HuH-7 (cell line): ENCODE results near the gene IL10RA.
"Not testable (repeated sequence)": the region's sequence is repeated elsewhere in the genome, so short reads cannot be mapped to it uniquely, and the experiment has no call there.

Source experiments
- DNase-seq: peaks from one replicate; pipeline ENCODE4 v3.0.0; 2011; ENCODE audit warnings: low spot score

IL10RA gene

DNA sequence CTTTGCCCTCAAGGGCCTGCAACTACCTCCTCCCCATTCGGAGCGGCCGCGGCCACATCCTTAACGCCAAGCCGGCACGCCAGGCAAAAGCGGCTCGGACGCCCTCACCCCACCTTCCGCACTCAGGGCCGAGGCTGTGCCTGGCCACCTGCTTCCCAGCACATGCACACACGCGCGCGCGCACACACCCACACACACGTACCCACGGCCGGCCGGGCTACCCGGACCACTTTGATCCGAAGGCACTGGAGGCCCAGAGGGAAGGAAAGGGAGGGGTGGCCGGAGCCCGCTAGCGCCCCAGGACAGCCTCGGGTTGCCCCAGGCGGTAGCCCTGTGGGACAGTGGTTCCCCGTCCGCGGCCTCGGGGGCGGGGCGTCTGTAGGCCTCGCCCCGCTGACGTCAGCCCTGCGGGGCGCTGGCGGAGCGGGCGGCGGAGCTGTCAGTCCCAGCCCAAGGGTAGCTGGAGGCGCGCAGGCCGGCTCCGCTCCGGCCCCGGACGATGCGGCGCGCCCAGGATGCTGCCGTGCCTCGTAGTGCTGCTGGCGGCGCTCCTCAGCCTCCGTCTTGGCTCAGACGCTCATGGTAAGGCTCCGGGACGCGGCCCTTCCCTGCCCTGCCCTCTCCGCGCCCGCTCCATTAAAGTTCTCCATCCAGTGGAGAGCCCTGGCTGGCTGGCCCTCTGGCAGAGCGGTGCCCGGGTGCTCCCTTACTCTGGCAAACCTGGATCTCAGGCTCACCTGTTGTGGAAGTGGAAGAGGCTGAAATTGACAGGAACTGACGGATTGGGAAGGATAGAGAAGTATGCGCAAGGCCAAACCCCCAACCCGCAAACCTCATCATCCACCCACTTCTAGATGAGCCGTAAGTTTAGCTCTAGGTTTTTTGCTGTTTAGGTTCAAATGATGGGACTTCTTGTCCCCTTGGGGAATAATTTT, at the start of gene IL10RA:
Gene IL10RA (plus strand): TSS at position 442 of the 935 bp plus-strand sequence. CDS start 74 bp downstream, at position 516.
- DNase-seq, result no peak

DNA sequence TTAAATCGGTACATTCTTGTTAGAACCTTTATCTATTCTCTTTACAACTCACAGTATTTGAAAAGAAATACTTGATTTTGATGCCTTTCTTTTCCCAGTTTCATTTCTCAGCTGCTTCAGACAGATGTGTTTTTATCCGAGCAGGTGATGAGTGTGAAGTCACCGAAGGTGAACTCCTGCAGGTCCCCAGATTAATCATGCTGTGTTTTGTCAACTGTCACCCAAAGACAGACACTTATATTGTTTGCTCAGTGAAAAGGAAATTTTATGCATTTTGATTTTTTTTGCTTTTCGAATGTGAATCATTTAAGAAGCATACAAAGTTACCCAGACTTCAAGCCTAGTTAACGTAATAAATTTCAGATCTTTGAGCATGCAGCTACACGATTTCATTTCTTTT, 49.2 kb upstream of the IL10RA start:
- DNase-seq, result no peak

DNA sequence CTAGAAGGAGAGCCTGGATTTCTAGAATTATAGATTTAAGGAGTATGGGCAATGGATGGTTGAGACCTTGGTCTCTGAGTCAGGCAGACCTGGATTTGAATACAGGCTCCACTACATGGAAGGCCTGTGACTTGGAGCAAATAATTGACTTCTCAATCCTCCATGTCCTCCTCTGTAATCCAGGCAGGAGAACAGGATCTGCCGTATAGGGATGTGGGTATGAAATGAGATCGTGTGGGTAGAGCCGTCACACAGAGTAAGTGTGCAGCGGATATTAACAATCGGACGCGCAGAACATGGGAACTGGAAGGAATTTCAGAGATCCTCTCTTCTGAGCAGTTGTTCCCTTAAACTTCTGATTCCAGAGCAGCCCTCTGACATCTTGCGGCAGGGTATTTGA, 45.5 kb upstream of the IL10RA start:
- DNase-seq, result no peak

DNA sequence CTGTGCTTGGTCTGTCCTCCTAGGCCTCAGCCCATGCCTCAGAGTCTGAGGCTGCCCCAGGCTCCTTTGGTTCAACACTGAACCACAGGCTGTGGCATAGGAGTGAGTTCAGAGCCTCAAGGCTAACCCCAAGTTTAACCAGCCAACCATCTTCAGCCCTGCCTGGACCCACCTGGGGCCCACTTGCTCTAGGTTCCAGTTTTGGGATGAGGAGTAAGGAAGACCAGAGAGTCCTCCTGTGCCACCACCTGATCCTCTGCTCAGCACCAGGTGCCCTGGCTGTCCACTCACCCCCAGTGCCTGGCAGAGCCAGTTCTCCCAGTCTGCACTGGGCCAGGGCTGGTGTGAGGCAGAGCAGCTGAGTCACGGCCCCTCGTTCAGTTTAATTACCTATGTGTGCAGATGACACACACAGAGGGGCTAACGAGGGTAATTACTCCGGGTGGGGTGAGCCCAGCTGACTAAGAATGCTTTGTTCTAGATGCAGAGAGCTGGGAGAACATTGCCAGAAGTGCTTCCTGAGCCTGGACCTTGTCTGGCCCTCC, 45.0 kb upstream of the IL10RA start:
- DNase-seq, result no peak

DNA sequence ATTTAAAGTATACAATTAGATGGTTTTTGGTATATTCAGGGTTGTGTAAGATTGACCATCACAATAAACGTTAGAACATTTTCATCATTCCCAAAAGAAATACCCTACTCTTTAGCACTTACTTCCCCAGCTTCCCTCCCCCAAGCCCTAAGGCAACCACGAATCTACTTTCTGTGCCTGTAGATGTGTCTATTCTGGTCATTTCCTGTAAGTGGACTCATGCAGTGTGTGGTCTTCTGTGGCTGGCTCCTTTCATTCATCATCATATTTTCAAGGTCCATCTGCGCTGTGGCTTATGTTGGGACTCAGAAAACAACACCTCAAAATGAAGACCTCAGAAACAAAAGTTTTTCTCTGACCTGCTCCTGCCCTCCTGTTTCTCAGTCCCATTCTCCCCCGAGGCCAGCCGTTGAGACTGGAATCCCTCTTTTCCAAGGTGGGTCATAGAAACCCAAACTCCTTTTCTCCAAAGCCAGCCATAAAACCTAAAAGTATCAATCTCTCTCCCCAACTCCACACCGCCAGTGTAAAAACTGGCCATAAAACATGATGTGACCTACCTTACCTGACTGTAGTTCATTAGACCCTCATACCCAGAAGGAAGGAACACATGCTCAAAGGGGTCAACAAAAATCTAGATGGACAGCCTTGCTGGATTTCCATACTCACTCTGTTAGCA, 44.1 kb upstream of the IL10RA start:
- DNase-seq, result no peak

DNA sequence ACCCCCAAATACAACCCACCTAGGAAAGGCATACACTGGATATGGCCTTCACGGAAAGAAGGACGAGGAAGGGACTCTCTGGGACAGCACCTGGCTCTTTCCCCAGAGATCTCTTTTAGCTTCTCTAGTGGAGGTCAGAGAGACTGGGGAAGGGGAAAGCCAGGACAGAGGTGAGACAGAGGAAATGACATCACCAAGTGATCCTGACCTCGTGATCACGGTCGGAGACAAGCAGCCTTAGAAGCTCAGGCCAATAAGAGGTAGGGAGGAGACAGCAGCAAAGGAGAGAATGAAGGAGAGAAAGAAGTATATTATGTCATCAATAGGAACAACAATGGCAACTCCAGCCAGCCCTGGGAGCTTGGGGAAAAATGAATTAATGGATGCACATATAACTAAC, 41.6 kb upstream of the IL10RA start:
- DNase-seq, result no peak

DNA sequence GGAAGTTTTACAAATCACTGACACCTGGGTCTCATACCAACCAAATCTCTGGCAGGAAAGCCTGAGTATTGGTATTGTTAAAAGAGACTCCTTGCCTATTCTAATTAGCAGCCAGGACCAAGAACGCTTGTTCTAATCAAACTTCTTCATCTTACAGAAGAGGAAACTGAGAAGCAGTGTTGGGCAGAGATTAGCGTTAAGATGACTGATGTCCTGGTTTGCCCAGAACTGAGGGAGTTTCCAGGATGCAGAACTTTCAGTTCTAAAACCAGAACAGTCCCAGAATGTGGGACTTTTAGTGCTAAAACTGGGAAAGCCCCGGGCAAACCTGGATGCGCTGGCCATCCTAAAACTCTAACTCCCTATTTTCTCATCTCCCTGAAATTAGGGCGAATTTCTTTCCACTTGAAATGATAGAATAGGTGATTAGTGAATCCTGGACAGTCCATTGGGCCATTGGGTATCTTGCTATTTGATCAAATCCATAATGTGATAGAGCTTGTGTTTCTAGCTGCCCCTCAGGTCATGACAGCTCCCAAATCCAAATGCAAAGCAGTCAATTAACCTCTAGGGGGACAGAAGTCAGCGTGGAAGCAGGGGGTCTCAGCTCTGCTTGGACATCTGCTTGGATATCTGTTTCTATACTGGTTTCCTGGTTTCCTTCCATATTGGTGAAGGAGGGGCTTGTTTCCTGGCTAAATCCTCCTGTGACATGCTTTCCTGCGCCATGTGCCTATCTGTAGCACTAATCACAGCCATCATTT, 41.0 kb upstream of the IL10RA start:
- DNase-seq, result no peak

DNA sequence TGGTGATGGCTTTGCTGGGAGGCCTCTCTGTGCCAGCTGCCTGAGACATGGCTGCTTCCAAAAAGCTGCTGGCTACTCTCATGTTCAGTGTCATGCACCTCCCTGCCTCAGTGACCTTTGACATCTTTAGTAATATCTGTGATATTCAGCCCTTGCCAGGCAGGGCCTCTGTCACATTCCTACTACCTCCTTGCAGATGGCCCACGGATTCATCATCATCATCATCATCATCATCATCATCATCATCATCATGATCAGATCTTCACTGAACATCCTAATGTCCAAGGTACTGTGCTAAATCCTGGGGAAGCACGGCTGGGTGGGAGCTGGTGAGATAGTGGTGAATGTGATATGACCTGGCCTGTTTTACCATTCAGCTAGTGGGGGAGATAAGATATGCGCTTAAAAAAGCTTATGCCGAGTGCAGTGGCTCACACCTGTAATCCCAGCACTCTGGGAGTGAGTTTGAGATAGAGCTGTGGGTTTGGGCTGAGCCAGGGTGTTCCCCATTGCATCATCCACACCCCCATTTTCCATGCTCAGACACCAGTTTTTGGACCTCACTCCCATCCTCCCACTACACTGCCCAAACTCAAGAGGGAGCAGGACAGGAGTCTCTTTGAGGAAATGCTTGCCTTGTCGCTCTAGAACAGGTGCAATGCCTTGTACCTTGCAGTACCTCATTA, 39.9 kb upstream of the IL10RA start:
- DNase-seq, result no peak

DNA sequence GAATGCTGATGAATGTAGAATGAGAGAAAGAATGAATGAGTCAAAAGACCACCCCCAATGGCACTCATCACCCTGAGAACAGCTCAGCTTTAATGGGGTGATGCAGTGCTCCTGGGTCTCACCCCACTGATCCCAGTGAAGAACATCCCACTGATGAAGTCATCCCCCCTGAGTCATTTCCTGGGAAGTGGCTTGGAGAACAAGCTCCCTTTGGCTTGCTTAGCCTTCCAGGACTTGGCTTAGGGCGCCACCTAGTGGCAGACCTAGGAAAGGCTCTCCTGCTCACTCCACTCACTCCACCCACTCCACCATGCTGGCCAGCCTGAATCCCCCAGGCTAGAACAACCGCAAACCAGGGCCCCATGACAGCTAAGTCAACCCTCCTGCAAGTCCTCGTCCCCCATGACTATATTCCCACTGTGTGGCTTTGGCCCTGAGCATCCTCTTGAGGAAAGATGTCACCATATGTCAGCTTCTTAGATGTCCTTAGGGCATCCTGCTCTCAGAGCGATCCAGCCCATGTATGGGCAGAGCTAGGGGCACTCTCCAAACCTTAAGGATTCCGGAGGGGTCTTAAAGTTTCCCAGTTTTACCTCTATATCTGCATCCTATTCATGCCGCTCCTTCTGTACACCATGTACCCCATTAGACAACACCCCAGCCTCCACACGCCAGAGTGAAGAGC, 39.2 kb upstream of the IL10RA start:
- DNase-seq, result peak; percentile 82

DNA sequence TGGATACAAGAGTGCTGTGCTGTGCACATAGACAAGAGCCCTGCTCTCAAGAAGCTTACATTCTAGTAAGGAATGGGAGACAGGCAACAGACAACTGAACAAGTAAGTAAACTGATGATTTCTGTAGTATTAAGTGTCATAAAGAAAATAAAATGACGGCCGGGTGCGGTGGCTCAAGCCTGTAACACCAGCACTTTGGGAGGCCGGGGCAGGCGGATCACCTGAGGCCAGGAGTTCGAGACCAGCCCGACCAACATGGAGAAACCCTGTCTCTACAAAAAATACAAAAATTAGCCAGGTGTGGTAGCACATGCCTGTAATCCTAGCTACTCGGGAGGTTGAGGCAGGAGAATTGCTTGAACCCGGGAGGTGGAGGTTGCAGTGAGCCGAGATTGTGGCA, 38.4 kb upstream of the IL10RA start:
- DNase-seq, result not testable (repeated sequence)

DNA sequence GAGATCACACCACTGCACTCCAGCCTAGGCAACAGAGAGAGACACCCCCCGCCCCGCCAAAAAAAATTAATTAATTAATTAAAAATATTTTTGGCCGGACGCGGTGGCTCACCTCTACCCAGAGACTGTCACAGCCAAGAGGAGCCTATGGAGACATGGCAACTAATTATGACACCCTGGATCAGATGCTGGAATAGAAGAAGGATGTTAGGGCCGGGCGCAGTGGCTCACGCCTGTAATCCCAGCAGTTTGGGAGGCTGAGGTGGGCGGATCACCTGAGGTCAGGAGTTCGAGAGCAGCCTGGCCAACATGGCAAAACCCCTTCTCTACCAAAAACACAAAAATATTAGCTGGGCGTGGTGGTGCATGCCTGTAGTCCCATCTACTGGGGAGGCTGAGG, 37.7 kb upstream of the IL10RA start:
- DNase-seq, result not testable (repeated sequence)

DNA sequence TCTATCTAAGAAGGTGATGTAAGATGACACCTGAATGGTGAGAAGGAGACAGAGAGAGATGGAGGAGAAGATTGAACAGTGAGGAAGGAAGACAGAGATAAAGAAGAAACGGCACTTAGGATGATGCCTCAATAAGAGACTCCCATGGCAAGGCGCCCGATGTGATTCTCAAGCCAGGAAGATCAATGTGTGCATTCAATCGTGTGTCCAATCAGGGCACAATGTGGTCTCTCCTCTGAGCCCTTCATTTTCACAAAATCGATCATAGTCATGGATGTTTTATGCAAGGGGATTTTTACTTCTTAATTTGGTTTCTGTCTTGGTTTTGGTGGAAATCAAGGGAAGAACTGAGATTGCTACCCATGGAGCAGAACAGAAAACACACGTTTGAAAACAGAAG, 37.1 kb upstream of the IL10RA start:
- no peak for DNase-seq

DNA sequence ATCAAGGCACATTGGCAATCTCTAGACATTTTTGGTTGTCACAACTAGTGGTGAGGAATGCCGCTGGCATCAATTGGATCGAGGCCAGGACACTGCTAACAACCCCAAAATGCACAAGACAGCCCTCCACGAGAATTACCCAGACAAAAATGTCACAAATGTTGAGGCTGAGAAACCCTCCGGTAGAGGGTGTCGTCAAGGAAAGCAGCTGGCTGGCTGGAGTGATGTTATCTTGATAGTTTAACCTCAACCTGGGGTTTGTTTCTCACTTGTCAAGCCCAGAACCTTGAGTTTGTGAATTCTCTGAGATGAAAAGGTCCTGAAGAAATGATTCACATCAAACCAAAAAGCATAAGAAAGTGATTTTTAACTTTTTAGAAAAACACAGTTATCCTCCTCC, 35.9 kb upstream of the IL10RA start:
- DNase-seq, result no peak

DNA sequence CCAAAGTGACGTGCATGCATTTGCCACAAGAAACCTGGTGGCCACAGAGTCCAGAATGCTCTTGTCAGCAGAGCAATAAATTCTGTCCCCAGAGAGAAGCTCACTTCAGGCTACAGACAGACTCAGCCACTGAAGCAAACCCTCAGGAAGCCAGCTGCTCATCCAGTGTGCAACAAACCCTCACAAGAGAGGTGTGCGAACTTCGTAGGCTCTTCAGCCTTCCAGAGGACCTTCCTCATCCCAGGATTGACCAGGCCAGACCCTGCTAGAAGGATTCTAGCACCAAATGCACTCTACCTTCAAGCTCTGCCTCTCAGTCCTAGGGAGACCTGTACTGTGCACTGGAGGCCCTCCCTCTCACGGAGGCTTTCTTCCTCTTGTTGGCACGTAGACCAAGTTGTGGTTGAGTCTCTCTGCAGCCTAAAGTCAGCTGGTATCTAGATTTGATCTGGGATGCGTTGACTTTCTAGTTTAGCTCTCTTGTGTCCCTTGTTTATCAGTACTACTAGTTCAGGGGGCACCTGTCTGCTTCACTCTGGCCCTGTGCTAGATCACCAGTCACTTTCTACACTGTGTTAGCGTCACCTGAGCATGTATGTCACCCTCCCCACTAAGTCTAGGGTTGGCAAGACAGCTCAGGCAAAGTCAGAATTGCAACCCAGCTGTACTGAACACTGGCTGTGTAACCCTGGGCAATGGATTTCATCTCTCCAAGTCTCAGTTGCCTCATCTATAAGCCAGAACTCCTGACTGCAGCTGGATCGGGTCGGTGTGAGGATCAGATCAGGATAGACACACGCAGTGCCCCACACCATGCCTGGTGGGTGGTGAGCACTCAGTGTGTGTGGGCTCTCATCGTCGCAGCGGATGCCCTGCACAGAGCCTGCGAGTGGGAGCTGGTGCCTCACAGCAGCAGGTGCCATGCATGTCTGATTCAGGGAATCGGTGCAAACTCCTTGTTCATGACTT, 34.9 kb upstream of the IL10RA start:
- DNase-seq, result no peak

DNA sequence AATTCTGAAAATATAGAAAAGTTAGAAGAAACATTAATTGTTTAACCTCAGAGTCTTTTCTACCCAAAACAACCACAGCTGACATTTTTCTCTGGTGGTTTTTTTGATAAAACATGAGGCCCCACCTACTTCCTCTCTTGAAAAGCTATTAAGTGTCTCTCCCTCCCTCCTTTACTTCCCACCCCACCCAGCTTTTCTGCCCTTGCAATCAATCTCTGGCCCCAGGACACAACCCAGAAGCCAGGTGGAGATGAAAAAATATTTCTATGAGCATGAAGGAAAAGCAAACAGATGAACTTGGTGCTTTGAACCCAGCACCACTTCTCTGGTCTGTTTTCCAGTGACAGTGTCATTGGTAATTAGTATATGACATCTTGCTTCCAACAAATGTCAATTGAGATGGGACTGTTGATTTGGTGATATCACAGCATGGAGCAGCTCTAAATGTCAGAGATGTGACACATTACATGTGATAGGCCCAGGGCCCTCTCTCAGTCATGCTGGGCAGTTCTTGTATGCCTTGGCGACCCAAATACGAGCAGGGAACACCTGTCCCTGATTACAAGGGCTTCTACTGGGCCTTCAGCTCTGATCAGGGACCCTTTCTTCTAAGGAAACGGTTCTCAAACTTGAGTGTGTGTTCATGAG, 33.0 kb upstream of the IL10RA start:
- no peak for DNase-seq

DNA sequence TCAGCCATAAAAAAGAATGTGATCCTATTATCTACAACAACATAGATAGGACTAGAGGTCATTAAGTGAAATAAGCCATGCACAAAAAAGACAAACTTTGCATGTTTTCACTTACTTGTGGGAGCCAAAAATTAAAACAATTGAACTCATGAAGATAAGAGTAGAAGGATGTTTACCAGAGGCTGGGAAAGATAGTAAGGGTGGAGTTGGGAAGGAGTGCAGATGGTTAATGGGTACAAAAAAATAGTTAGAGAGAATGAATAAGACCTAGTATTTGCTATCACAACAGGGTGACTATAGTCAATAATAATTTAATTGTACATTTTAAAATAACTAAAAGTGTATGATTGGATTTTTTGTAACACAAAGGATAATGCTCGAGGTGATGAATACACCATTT, 27.2 kb upstream of the IL10RA start:
- DNase-seq, result no peak

DNA sequence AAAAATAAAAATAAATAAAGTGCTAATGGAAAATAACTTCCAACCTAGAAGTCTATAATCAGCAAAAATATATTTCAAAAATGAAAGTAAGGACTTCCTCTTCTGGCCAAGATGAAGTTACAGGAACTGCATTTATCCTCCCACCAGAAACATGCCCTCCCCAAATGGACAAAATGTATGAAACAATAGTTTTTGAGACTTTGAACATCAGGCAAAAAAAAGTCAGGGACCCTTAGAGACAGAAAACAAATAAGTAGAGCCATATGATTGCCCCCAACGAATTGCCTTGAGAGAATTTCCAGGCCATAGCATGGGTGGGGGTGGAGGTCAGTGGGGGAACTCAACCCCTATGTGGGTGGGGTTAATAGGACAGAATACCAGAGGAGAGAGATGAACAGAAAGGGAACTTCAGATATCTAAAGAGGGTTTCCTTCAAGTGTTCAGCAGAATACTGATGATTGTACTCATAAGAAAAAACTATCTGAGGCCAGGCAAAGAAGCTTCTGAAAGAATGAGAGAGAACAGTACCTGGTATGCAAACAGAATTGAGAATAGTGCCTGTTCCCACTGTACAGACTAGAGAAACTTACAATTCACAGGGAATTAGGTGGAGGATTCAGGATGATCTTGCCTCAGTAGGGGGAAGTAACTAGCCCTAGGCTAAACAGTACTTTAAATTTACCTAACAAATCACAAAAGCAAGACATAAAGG, 26.6 kb upstream of the IL10RA start:
- no peak for DNase-seq

DNA sequence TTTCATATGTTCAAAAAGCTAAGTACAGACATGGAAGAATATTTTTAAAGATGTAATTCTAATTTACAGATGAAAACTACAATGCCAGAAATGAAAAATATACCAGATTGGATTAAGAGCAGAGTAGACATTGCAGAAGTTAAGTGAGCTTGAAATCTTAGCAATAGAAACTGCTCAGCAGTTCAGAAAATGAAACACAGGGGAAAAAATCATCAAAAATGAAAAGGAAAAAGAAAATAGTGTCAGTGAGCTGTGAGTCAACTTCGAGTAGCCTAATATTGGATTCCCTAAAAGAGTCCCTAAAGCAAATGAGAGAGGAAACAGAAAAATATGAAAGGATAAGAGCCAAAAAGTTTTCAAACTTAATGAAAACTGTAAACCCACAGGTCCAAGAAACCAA, 25.8 kb upstream of the IL10RA start:
- DNase-seq, result no peak

DNA sequence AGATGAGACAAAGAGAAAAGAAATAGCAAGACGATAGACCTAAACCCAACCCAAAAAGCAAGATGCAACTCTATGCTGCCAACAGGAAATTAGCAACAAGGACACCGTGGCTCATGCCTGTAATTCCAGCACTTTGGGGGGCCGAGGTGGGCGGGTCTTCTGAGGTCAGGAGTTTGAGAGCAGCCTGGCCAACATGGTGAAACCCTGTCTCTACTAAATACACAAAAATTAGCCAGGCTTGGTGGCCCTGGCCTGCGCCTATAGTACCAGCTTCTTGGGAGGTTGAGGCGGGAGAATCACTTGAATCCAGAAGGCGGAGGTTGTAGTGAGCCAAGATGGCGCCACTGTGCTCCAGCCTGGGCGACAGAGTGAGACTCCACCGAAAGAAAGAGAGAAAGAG, 24.3 kb upstream of the IL10RA start:
- DNase-seq, result no peak
